Gastroesophageal sphincter (tissue), 3 donors: ENCODE measurements around the gene C11orf52.

Experiments
- POLR2A ChIP-seq, 2 donors: fragments of 450-650 bp; IDR thresholded peaks; one replicate each; pipeline ENCODE4 v1.6.1; 2017; ENCODE audit warnings: antibody characterized with exemption in 2 of 2, mild to moderate bottlenecking in 2 of 2, moderate library complexity in 1 of 2
- POLR2AphosphoS5 ChIP-seq: sonication (generic); formaldehyde crosslinking; IDR thresholded peaks from one replicate; pipeline ENCODE4 v1.6.1; 2017; ENCODE audit warnings: antibody characterized with exemption
- TF ChIP-seq, protein P1 (sequence below), 4 experiments: fragments of 200-600 bp in 2 of 4; fragments of 450-650 bp in 2 of 4; sonication (generic) in 1 of 4; IDR thresholded peaks; one replicate each; pipeline ENCODE4 v1.5.1; 2017 to 2019; ENCODE audit warnings: antibody characterized with exemption in 4 of 4, mild to moderate bottlenecking in 2 of 4, moderate library complexity in 2 of 4

DNA sequence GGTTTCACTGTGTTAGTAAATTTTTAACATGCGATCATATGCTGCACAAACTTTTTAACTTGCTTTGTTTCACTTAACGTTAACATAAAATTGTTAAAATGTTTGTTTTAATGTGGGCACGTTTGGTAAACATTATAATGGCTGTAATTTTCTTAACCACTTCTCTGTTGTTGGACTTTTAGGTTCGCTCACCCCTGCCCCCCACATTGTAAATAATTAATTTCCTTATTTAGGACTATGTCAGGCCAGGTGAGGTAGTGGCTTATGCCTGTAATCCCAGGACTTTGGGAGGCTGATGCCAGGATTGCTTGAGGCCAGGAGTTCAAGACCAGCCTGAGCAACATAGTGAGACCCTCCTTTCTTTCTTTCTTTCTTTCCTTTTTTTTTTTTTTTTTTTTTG is 11.8 kb downstream of the C11orf52 start:
- TF ChIP-seq, protein P1, sequence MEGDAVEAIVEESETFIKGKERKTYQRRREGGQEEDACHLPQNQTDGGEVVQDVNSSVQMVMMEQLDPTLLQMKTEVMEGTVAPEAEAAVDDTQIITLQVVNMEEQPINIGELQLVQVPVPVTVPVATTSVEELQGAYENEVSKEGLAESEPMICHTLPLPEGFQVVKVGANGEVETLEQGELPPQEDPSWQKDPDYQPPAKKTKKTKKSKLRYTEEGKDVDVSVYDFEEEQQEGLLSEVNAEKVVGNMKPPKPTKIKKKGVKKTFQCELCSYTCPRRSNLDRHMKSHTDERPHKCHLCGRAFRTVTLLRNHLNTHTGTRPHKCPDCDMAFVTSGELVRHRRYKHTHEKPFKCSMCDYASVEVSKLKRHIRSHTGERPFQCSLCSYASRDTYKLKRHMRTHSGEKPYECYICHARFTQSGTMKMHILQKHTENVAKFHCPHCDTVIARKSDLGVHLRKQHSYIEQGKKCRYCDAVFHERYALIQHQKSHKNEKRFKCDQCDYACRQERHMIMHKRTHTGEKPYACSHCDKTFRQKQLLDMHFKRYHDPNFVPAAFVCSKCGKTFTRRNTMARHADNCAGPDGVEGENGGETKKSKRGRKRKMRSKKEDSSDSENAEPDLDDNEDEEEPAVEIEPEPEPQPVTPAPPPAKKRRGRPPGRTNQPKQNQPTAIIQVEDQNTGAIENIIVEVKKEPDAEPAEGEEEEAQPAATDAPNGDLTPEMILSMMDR (IDR thresholded peaks at IDR 0.05) = no peak
- no peak for TF ChIP-seq POLR2A (IDR thresholded peaks at IDR 0.05)
- TF ChIP-seq POLR2AphosphoS5 = no peak
